Measurements from ENCODE around the gene SIRT3.

SIRT3 gene

GRCh38 chr11:270451-271318, 34.5 kb upstream of the SIRT3 start:
- DNase-seq (ENCODE audit: low spot score) = no peak

- DNase-seq (ENCODE audit: low spot score) = peak; percentile 30
These were observed 33.2 kb upstream of the SIRT3 start for GRCh38 chr11:269146-269890.

GRCh38 chr11:268716-269145, 32.6 kb upstream of the SIRT3 start:
- DNase-seq (ENCODE audit: low spot score) = peak; percentile 75

GRCh38 chr11:267491-267994, 31.4 kb upstream of the SIRT3 start:
- peak; percentile 47 for DNase-seq (ENCODE audit: low spot score)

GRCh38 chr11:266676-267439, 30.7 kb upstream of the SIRT3 start:
- DNase-seq (ENCODE audit: low spot score) = peak; percentile 28

GRCh38 chr11:261624-262023, 25.5 kb upstream of the SIRT3 start:
- no peak for DNase-seq (ENCODE audit: low spot score)

- no peak for DNase-seq (ENCODE audit: low spot score)
These were observed 23.3 kb upstream of the SIRT3 start for GRCh38 chr11:259413-259812.

GRCh38 chr11:257766-258493, 21.8 kb upstream of the SIRT3 start:
- no peak for DNase-seq (ENCODE audit: low spot score)

- DNase-seq (ENCODE audit: low spot score) = no peak
These were observed 21.0 kb upstream of the SIRT3 start for GRCh38 chr11:256952-257737.

- no peak for DNase-seq (ENCODE audit: low spot score)
These were observed 19.7 kb upstream of the SIRT3 start for GRCh38 chr11:255816-256215.

- no peak for DNase-seq (ENCODE audit: low spot score)
These were observed 19.0 kb upstream of the SIRT3 start for GRCh38 chr11:255176-255575.

- no peak for DNase-seq (ENCODE audit: low spot score)
These were observed 17.7 kb upstream of the SIRT3 start for GRCh38 chr11:253886-254270.

GRCh38 chr11:253160-253885, 17.2 kb upstream of the SIRT3 start:
- DNase-seq (ENCODE audit: low spot score) = no peak

GRCh38 chr11:252666-253065, 16.5 kb upstream of the SIRT3 start:
- DNase-seq (ENCODE audit: low spot score) = no peak

- no peak for DNase-seq (ENCODE audit: low spot score)
These were observed 15.4 kb upstream of the SIRT3 start for GRCh38 chr11:251550-251949.

GRCh38 chr11:250740-251299, 14.7 kb upstream of the SIRT3 start:
- DNase-seq (ENCODE audit: low spot score) = no peak

- no peak for DNase-seq (ENCODE audit: low spot score)
These were observed 14.1 kb upstream of the SIRT3 start for GRCh38 chr11:250274-250673.

- DNase-seq (ENCODE audit: low spot score) = no peak
These were observed 12.9 kb upstream of the SIRT3 start for GRCh38 chr11:249062-249461.

GRCh38 chr11:244376-244775, 8.2 kb upstream of the SIRT3 start:
- DNase-seq (ENCODE audit: low spot score) = no peak

GRCh38 chr11:241634-242033, 5.5 kb upstream of the SIRT3 start:
- DNase-seq (ENCODE audit: low spot score) = no peak
